Neural progenitor cell (in vitro differentiated cells): Measurements from ENCODE around the gene DNMT3L.

Experiments
- CTCF ChIP-seq: fragments of 200-600 bp; sonication (generic); IDR thresholded peaks from 2 replicates; pipeline ENCODE4 v1.5.1; 2017; ENCODE audit warnings: antibody characterized with exemption, mild to moderate bottlenecking
- EZH2 ChIP-seq: fragments of 200-600 bp; sonication (generic); IDR thresholded peaks from 2 replicates; pipeline ENCODE4 v1.6.1; 2017; ENCODE audit warnings: antibody characterized with exemption, mild to moderate bottlenecking, moderate library complexity
- EZH2phosphoT487 ChIP-seq: fragments of 200-600 bp; sonication (generic); IDR thresholded peaks from 2 replicates; pipeline ENCODE4 v1.6.1; 2017; ENCODE audit warnings: antibody characterized with exemption

GRCh38 chr21:44288251-44289110 is 26.8 kb upstream of the DNMT3L start:
- TF ChIP-seq CTCF (no peak), EZH2phosphoT487 (no peak), EZH2 (no peak)
